GM06990 (cell line): ENCODE results near the gene ANGPTL8.

Experiments
- DNase-seq: peaks from one replicate; pipeline ENCODE4 v3.0.0-alpha.2; 2011; ENCODE audit not compliant: insufficient read length; ENCODE audit errors: extremely low read depth
- H3K27me3 ChIP-seq: replicated peaks from 2 replicates; pipeline ENCODE4 v1.6.0; 2011; ENCODE audit warnings: low read length; ENCODE audit not compliant: control insufficient read depth, insufficient read depth
- H3K36me3 ChIP-seq: 2 replicates; pipeline ENCODE4 v1.5.1; 2011; ENCODE audit warnings: low read length; ENCODE audit not compliant: control insufficient read depth, insufficient read depth
- H3K4me3 ChIP-seq: replicated peaks from 2 replicates; pipeline ENCODE4 v1.5.1; 2011; ENCODE audit warnings: low read depth, mild to moderate bottlenecking, control low read depth, low read length
- TF ChIP-seq, protein P1 (sequence below): IDR thresholded peaks from 2 replicates; pipeline ENCODE4 v1.5.1; 2011; ENCODE audit warnings: low read length, control low read depth, mild to moderate bottlenecking, inconsistent platforms; ENCODE audit not compliant: insufficient read depth, poor library complexity, severe bottlenecking

ANGPTL8 gene

DNA sequence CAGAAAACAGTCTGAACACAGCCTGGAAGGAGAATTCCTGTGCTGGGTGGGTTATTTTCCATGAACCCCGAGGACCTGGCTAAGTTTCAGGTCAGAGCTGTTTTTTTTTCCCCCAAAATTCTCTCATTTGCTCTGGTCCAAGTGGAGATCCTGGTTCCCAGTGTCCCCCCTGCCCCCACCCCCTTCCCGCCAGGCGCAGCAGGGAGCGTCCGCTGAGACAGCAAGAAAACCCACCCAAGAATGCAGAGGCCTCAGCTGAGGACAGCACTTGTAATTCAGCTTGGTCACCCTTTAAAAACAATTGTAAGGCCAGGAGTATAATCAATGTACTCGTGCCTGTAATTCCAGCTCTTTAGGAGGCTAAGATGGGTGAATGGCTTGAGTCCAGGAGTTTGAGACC is 45.1 kb downstream of the ANGPTL8 start:
- TF ChIP-seq, protein P1, sequence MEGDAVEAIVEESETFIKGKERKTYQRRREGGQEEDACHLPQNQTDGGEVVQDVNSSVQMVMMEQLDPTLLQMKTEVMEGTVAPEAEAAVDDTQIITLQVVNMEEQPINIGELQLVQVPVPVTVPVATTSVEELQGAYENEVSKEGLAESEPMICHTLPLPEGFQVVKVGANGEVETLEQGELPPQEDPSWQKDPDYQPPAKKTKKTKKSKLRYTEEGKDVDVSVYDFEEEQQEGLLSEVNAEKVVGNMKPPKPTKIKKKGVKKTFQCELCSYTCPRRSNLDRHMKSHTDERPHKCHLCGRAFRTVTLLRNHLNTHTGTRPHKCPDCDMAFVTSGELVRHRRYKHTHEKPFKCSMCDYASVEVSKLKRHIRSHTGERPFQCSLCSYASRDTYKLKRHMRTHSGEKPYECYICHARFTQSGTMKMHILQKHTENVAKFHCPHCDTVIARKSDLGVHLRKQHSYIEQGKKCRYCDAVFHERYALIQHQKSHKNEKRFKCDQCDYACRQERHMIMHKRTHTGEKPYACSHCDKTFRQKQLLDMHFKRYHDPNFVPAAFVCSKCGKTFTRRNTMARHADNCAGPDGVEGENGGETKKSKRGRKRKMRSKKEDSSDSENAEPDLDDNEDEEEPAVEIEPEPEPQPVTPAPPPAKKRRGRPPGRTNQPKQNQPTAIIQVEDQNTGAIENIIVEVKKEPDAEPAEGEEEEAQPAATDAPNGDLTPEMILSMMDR, result no peak
- DNase-seq, result no peak
- Histone ChIP-seq H3K36me3 (no peaks in the 10 kb centered on the region), H3K4me3 (no peak overlapping the region), H3K27me3 (no peaks in the 10 kb centered on the region)

DNA sequence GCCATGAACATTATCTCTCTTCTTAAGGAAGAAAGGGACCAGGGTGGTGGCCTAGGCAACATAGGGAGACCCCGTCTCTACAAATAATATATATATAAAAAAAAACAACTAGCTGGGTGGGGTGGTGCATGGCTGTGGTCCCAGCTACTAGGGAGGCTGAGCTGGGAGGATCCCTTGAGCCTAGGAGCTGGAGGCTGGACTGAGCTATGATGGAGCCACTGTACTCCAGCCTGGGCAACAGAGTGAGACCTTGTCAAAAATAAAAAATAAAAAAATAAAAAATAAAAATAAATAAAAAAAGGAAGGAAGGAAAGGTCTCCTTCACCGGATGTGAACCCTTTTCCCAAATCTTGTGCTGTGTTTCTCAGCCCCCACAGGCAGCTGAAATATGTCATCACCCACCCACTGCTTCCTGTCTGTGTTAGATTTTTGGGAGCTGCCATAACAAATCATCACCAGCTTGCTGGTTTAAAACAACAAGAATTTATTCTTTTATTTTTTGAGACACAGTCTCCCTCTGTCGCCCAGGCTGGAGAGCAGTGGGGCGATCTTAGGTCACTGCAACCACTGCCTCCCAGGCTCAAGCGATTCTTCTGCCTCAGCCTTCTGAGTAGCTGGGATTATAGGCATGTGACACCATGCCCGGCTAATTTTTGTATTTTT is 47.0 kb downstream of the ANGPTL8 start:
- TF ChIP-seq, protein P1, result no peak
- Histone ChIP-seq H3K27me3 (no peaks in the 10 kb centered on the region), H3K36me3 (no peaks in the 10 kb centered on the region), H3K4me3 (no peak overlapping the region)
- DNase-seq, result no peak

DNA sequence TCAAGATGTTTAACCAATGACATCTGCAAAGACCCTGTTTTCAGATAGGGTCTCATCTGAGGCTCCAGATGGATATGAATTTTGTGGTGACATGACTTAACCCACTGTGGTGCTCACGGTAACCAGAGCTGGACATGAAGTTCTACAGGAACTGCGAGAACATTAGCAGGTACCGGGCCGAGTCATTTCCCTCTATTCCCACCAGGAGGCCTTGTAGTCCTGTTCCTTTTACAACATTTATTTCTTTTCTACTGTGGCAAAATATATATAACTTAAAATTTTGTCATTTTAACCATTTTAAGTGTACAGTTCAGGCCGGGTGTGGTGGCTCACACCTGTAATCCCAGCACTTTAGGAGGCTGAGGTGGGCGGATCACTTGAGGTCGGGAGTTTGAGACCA is 48.9 kb downstream of the ANGPTL8 start:
- no peaks in the 10 kb centered on the region for H3K27me3 ChIP-seq
- no peak for DNase-seq
- TF ChIP-seq, protein P1, result peak; percentile 37

DNA sequence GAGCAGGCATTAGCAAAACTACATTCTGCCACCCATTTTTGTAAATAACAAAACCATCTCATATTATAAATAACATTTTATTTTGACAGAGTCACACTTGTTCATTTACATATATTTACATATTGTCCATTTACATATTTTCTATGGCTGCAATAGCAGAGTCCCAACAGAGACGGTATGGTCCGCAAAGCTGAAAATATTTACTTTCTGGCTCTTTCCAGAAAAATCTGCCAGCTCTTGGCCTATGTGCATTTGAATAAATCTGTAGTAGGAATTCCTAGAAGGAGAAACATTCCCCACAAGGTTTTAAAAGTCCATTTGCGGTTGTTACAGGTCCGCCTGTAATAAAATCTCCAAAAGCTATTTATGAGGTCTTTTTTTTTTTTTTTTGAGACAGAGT is 50.8 kb downstream of the ANGPTL8 start:
- no peak for DNase-seq
- Histone ChIP-seq H3K27me3 (no peaks in the 10 kb centered on the region), H3K36me3 (no peaks in the 10 kb centered on the region), H3K4me3 (no peak overlapping the region)
- TF ChIP-seq, protein P1, result no peak

More for the DNA sequence above, 48.9 kb downstream of the ANGPTL8 start:
- Histone ChIP-seq H3K4me3 (no peak overlapping the region), H3K36me3 (no peaks in the 10 kb centered on the region)

DNA sequence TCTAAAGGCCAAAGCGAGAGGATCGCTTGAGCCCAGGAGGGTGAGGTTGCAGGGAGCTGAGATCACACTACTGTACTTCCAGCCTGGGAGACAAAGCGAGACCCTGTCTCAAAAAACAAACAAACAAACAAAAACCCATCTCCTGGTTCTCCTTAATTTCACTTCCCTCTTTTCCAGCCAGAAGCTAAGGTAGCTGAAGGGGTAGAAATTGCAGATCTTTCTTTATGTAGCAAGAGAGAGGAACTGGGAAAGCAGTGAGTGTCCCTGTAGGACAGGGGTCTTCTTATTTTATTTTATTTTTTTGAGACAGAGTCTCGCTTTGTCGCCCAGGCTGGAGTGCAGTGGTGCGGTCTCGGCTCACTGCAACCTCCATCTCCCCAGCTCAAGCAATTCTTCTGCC is 52.0 kb downstream of the ANGPTL8 start:
- Histone ChIP-seq H3K4me3 (no peak overlapping the region), H3K36me3 (no peaks in the 10 kb centered on the region), H3K27me3 (no peaks in the 10 kb centered on the region)
- TF ChIP-seq, protein P1, result no peak
- no peak for DNase-seq
